Right renal pelvis (tissue), 4 donors: Measurements from ENCODE around the gene ANKRD23. TPM values are rescaled to one million over a fixed set of nuclear protein-coding genes. Genes with fewer than 3 reads are reported as not detected.
"Not testable (repeated sequence)": the region's sequence is repeated elsewhere in the genome, so short reads cannot be mapped to it uniquely, and the experiment has no call there.

Experiments used
- DNase-seq, 4 donors: peaks; one replicate each; pipeline ENCODE4 v3.0.0-alpha.2; 2013; ENCODE audit warnings: low read depth in 4 of 4, low spot score in 3 of 4, missing footprints in 1 of 4
- polyA plus RNA-seq, 4 donors: library from polyadenylated mRNA; unstranded; fragments of 120-200 nt; gene quantifications; one replicate each; pipeline ENCODE4 v1.2.1, GENCODE V29; 2013; ENCODE audit not compliant: insufficient read length in 4 of 4

ANKRD23 gene
- polyA plus RNA-seq, 4 donors: 3.8 to 4.7 (median 3.9) TPM

- no peak for DNase-seq
These were observed 24.5 kb downstream of the ANKRD23 start for GRCh38 chr2:96819128-96819875.

DNA sequence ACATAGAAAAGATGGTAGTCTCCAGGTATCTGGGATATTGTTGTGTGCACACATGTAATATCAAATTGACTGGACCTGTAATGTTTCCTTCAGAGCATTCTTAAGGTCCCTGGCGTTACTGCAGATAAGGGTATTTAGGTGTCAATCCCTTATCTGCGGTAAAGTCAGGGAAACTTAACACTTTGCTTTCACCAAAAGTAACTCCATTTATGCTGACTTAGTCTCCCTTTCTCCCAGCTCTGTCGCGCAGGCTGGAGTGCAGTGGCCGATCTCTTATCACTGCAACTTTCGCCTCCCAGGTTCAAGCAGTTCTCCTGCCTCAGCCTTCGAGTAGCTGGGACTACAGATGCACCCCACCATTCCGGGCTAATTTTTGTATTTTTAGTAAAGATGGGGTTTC lies 25.9 kb downstream of the ANKRD23 start:
- no peak for DNase-seq

GRCh38 chr2:96816836-96817702 lies 26.8 kb downstream of the ANKRD23 start:
- no peak for DNase-seq

GRCh38 chr2:96816127-96816835 lies 27.5 kb downstream of the ANKRD23 start, which contains the start of gene CNNM3:
Gene CNNM3, plus strand, starts transcription at chr2:96816268. Its CDS starts 10 bp downstream, at chr2:96816278.
- DNase-seq: peak; percentile 82 to 87 (median 86)

DNA sequence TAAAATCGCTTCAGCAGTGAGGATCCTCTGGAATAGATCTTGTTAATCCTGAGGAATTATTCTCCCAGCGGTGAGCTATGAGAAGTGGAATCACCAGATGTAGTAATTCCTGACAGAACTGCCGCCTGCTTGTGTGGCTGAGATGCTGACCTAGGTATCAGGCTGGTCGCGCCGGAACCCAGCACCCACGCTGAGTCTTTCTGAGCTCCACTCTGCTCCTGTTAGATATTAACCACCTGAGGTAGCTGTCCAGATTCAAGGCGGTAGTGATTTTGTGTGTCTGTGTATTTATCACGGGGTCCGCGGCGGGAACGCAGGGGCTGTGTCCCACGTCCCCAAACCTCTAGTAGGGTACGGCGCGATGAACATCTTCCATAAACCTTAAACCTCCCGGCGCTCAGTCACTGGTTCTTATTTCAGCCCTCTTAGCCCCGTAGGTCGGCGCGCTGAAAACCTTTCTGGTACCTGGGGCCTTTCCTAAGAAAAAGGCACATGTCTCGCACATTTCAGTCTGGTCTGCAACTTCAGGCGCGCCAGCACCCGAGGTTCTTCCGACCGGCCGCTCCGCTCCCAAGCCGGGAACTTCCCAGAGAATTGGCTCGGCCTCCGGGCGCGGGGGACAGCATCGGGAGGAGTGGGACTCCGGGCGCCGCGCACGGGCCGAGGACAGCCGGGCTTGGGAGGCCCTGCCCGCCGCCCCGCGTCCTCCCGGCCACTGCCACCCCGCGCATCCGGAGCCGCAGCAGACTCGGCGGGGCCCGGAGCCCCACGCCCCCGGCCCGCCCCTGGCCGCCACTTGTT lies 28.3 kb downstream of the ANKRD23 start:
- no peak for DNase-seq

GRCh38 chr2:96813656-96814055 lies 30.2 kb downstream of the ANKRD23 start:
- DNase-seq: no peak

DNA sequence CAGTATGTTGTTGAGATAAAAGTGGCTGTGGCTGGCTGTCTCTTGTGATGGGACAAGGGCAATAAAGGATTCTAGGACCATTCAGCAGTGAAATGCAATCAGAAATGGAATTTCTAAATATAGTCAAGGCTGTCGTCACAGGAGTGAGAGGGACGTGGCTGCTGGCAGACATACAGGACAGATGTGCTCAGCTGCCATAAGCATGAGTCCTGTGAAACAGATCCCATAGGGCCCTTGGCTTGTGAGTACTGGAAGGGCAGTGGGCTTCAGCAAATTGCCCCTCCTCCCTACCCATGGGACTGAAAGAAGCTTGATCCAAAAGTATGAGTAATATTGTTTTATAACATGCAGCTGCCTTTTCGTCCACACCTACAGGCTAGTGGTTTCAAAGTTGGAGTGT lies 31.9 kb downstream of the ANKRD23 start:
- DNase-seq: no peak

DNA sequence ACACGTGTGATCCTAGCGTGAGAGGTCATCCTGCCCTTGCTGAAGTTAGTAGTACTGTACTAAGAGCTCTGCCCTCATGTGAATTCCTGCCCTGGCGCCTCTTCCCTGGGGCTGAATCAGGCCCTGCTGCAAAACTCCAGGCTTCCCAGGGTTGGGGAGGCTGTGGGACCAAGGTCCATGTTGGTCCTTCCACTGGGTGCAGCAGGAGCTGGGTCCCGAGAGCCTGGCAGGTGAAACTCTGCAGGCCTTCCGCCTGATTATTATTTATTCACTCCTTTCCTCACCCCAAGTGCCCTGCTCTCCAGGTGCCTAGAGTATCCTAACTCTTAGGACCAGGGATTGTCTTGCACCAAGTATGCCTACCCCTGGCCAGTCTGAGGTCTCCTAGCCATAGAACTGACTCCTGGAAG lies 33.0 kb downstream of the ANKRD23 start:
- DNase-seq: no peak

DNA sequence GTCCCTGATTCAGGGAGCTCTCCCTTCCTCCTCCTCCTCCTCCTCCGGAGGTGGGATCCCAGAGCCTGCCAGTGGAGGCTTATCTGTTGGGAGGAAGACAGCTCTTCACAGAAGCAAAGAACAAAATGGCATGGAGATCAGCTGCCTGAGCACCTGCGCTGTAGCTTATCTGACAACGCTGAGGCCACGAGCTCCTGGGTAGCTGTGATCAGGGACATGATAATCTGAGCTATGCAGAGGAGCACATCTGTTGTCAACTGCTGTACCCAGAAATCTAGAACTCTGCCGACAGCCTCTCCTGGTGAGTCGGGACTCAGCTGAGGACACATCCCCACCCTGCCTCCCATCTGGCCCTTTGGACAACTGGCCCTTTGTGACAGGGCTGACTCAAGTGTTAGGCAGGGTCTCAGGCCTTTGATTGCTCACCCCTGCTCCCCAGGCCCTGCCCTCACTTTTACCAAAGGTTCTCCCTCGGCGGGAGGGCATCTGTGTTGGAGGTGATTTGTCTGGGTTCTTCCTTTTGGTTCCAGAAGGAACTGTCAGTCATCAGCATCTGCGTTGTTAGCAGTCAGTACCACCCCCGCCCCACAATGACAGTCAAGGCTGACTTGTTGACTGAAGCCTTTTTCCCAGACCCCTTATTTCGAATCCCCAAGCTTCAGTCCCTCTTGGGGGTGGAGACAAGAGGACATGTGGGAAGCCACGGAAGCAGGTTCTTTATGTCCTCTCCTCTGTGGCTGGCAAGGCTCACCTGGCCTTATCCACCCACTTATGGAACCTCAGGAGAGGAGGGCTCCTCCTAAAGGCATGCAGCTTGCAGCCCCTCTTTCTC lies 33.7 kb downstream of the ANKRD23 start:
- no peak for DNase-seq

DNA sequence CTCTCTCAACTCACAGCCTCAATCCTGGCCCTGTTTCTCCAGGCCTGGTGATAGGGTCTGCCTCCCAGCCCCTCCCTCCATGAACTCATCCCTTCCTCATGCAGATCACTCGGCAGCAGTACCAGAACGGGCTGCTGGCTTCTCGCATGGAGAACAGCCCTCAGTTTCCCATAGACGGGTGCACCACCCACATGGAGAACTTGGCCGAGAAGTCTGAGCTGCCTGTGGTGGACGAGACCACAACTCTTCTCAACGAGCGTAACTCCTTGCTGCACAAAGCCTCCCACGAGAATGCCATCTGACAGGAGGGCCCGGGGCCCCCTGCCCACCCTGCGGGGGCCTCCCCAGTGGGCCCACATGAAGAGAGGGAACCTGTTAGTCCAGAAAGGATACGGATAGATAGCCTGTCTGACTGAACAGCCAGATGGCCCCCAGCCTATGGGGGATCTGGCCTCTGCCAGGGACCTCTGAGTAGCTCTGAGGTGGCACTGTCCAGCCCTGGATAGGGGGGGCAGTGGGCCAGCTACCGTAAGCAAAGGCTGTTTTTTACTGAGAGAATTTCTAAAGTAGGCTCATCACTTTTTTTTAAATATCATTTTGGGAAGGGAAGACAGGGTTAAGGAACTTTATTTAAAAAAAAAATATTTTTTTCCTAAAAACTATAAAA lies 34.5 kb downstream of the ANKRD23 start:
- DNase-seq: no peak

DNA sequence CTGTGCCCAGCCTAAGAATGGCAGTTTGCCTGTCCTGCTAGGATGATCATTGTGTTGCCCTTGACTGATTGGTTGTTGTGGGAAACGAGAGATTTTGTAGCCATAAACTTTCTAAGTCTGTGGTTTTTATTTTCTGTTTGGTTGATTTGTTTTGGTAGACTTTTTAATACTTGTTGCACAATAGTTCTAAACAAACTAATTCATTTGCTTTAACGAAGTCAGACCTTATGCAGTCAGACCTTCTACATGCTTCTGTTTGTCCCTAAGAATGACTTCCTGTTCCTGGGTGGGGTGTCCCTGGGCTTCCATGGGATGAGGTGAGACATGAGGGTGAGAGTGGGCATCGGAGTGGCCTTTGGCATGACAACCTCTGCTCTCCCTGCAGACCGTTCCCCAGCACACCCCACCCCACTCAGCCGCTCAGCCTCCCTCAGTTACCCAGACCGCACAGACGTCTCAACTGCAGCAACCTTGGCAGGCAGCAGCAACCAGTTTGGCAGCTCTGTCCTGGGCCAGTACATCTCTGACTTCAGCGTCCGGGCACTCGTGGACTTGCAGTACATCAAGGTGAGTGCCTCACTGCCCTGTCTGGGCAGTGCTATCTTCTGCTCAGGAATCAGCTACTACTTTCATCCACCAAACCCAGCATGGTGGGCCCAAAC lies 35.5 kb downstream of the ANKRD23 start:
- DNase-seq: no peak

DNA sequence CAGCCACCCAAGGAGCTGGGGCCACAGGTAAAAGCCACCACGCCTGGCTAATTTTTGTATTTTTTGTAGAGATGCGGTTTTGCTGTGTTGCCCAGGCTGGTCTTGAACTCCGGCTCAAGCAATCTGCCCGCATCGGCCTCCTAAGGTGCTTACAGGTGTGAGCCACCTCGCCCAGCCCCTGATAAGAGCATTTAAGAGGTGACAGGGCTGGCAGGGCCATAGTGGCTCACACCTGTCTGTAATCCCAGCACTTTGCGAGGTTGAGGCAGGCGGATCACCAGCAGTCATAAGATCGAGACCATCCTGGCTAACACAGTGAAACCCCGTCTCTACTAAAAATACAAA lies 36.7 kb downstream of the ANKRD23 start:
- no peak for DNase-seq

DNA sequence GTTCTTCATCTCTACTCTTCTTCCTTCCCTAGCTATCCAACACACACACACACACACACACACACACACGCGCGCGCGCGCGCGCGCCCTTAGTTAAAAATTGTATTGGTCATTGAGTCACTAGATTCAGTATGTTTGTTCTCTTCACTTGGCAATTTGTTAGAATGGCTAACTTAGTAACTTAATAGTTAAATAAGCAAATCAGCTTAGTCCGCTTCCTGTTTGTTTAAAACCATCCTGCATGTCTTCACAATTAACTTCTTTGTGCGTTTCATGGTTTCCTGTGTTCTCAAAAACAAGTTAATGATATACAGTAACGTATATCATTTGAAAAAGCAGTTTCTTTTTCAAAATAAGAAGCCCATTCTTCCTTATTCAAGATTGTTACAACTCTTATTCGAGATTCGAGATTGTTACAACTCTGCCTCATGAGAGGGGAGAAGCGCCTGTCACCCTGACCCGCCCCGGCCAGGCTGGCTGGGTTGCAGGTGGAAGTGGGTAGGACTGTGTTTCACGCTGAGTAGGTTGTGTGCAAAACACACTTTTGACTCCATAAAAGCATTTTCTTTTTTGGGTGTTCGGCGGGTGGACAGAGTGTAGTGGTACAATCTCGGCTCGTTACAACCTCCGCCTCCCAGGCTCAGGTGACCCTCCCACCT lies 37.2 kb downstream of the ANKRD23 start:
- no peak for DNase-seq

GRCh38 chr2:96805946-96806345 lies 37.9 kb downstream of the ANKRD23 start:
- DNase-seq: not testable (repeated sequence)

GRCh38 chr2:96804986-96805385 lies 38.8 kb downstream of the ANKRD23 start:
- DNase-seq: no peak

- DNase-seq: no peak
These were observed 41.1 kb downstream of the ANKRD23 start for GRCh38 chr2:96802721-96803120.

- no peak for DNase-seq
These were observed 41.8 kb downstream of the ANKRD23 start for GRCh38 chr2:96801786-96802595.
